ENCODE data around the gene DDX24. TPM values are rescaled to one million over a fixed set of nuclear protein-coding genes. Genes with fewer than 3 reads are reported as not detected.

DDX24 gene
- total RNA-seq, 1 experiment from 2014 or later, result 40.4 TPM

DNA sequence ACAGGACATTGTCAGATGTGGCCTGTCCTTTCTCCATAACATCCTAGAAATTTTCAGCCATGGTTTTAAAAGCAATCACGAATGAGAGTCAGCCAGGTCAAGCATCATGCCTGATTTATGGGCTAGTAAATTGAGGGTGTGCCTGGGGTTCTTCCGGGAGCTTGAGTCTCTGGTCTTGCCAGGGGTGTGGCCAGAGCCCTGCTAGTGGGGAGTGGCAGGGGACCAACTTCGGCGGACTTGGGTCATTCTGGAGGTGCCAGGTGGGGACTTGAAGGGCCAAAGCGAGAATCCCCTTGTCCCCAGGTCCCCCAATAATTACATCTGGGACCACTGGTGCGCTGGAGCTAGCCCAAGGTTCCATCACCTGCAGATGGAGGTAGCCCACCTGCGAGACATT is 49.1 kb downstream of the DDX24 start:
- Histone ChIP-seq H3K36me3 (ENCODE audit: low read depth) (no peaks in the 10 kb centered on the region), H3K9me3 (ENCODE audit: insufficient read depth, low read depth) (no peaks in the 10 kb centered on the region), H3K9me2 (ENCODE audit: insufficient read depth) (no peaks in the 10 kb centered on the region), H3K4me2 (no peak overlapping the region), H3K4me1 (replicated peaks; ENCODE audit: insufficient read depth) (peaks cover 18% of the 10 kb centered on the region), H3K27me3 (ENCODE audit: insufficient read depth, low read depth) (no peaks in the 10 kb centered on the region), H2AFZ (no peak overlapping the region), H3K27ac (no peak overlapping the region), H3K79me2 (ENCODE audit: low read depth) (no peaks in the 10 kb centered on the region), H4K20me1 (ENCODE audit: insufficient read depth) (no peaks in the 10 kb centered on the region), H3K4me3 (no peak overlapping the region), H3F3A (ENCODE audit: insufficient read depth, low read depth) (peaks cover 15% of the 10 kb centered on the region; the same call in 1 of the 2 replicates)
- no peak for DNase-seq
- intact Hi-C loops (cut with micrococcal nuclease; ENCODE audit: unreplicated experiment), result no loop called here
- BruUV-seq (replicated peaks), result no TSS peak
- ChIA-PET POLR2A (ENCODE audit: unreplicated experiment) (no interaction called here), CTCF (no interaction called here)
- TF ChIP-seq, protein P1, sequence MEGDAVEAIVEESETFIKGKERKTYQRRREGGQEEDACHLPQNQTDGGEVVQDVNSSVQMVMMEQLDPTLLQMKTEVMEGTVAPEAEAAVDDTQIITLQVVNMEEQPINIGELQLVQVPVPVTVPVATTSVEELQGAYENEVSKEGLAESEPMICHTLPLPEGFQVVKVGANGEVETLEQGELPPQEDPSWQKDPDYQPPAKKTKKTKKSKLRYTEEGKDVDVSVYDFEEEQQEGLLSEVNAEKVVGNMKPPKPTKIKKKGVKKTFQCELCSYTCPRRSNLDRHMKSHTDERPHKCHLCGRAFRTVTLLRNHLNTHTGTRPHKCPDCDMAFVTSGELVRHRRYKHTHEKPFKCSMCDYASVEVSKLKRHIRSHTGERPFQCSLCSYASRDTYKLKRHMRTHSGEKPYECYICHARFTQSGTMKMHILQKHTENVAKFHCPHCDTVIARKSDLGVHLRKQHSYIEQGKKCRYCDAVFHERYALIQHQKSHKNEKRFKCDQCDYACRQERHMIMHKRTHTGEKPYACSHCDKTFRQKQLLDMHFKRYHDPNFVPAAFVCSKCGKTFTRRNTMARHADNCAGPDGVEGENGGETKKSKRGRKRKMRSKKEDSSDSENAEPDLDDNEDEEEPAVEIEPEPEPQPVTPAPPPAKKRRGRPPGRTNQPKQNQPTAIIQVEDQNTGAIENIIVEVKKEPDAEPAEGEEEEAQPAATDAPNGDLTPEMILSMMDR (conservative IDR thresholded peaks at IDR 0.05), result no peak
- no peak for TF ChIP-seq EZH2 (IDR thresholded peaks at IDR 0.05; ENCODE audit: low read depth)

DNA sequence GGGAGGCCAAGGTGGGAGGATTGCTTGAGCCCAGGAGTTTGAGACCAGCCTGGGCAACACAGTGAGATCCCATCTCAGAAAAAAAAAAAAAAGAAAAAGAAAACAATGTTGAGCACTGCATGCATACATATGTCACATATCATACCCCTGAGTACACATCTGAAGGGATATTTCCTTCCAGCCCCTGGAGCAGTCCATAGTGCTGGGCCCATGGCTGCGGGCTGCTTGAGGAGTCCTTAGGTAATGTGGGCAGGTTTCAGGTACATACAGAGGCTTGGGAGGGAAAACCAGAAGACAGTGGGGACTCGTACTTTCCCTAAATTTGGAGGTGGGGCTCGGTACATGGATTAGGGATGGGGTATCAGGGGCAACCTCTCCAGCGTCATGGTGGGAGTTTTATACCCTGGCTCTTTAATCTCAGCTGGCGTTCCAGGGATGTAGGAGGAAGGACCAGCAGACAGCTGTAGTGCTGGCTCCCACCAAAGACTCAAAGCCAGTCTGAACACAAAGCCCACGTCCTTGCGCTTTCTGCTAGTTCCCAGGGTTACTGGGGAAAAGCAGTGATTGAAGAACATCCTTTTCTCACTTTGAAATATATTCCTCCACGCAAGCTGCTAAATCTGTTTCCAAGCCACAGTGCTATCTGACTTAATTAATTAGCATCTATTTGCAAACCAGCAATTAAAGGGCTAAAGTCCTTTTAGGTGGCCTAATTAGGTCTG is 49.7 kb downstream of the DDX24 start:
- H3K4me1 ChIP-seq (replicated peaks; ENCODE audit: insufficient read depth), result peaks cover 18% of the 10 kb centered on the region
- H3K79me2 ChIP-seq (ENCODE audit: low read depth), result no peaks in the 10 kb centered on the region
- CTCF ChIA-PET, result no interaction called here
- H3K27ac ChIP-seq, result no peak overlapping the region
- no peaks in the 10 kb centered on the region for H3K9me3 ChIP-seq (ENCODE audit: insufficient read depth, low read depth)
- no peak for DNase-seq
- no peaks in the 10 kb centered on the region for H3K9me2 ChIP-seq (ENCODE audit: insufficient read depth)
- POLR2A ChIA-PET (ENCODE audit: unreplicated experiment), result no interaction called here
- peaks cover 15% of the 10 kb centered on the region; the same call in 1 of the 2 replicates for H3F3A ChIP-seq (ENCODE audit: insufficient read depth, low read depth)
- no peak overlapping the region for H3K4me2 ChIP-seq
- intact Hi-C loops (cut with micrococcal nuclease; ENCODE audit: unreplicated experiment), result no loop called here
- no peak overlapping the region for H2AFZ ChIP-seq
- TF ChIP-seq, protein P1 (conservative IDR thresholded peaks at IDR 0.05), result no peak
- TF ChIP-seq EZH2 (IDR thresholded peaks at IDR 0.05; ENCODE audit: low read depth), result no peak
- no TSS peak for BruUV-seq (replicated peaks)
- no peaks in the 10 kb centered on the region for H3K27me3 ChIP-seq (ENCODE audit: insufficient read depth, low read depth)
- no peaks in the 10 kb centered on the region for H3K36me3 ChIP-seq (ENCODE audit: low read depth)
- H3K4me3 ChIP-seq, result no peak overlapping the region
- no peaks in the 10 kb centered on the region for H4K20me1 ChIP-seq (ENCODE audit: insufficient read depth)

DNA sequence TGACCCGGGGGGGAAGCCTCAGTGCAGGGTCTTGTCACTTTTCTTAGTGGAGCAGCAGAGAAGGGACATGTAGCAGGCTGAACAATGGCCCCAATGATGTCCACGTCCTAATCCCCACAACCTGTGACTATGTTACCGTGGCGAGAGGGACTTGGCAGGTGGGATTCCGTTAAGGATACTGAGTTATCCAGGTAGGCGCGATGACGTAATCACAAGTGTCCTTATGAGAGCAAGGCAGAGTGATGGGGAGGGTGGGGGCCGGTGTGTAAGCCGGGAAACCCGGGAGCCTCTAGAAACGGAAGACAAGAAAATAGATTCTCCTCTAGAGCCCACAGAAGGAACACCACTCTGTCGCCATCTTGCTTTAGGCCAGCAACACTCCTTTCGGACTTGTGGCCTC is 50.4 kb downstream of the DDX24 start:
- ChIA-PET POLR2A (ENCODE audit: unreplicated experiment) (no interaction called here), CTCF (no interaction called here)
- Histone ChIP-seq H3K4me1 (replicated peaks; ENCODE audit: insufficient read depth) (peaks cover 18% of the 10 kb centered on the region), H3K4me3 (no peak overlapping the region), H4K20me1 (ENCODE audit: insufficient read depth) (no peaks in the 10 kb centered on the region), H3K4me2 (no peak overlapping the region), H3K9me3 (ENCODE audit: insufficient read depth, low read depth) (no peaks in the 10 kb centered on the region), H2AFZ (no peak overlapping the region), H3K9me2 (ENCODE audit: insufficient read depth) (no peaks in the 10 kb centered on the region), H3F3A (ENCODE audit: insufficient read depth, low read depth) (peaks cover 15% of the 10 kb centered on the region; the same call in 1 of the 2 replicates), H3K36me3 (ENCODE audit: low read depth) (no peaks in the 10 kb centered on the region), H3K27ac (no peak overlapping the region), H3K79me2 (ENCODE audit: low read depth) (no peaks in the 10 kb centered on the region), H3K27me3 (ENCODE audit: insufficient read depth, low read depth) (no peaks in the 10 kb centered on the region)
- no peak for TF ChIP-seq EZH2 (IDR thresholded peaks at IDR 0.05; ENCODE audit: low read depth)
- TF ChIP-seq, protein P1 (conservative IDR thresholded peaks at IDR 0.05), result no peak
- intact Hi-C loops (cut with micrococcal nuclease; ENCODE audit: unreplicated experiment), result no loop called here
- no peak for DNase-seq
- no TSS peak for BruUV-seq (replicated peaks)
